GM21825 (cell line): ENCODE measurements around the gene NR2C2.

Experiments
- ATAC-seq: cut with Tn5 transposase; IDR thresholded peaks from one replicate; pipeline ENCODE4 v1.9.1; 2021; ENCODE audit warnings: mild to moderate bottlenecking, moderate library complexity; ENCODE audit not compliant: unreplicated experiment

Gene NR2C2

DNA sequence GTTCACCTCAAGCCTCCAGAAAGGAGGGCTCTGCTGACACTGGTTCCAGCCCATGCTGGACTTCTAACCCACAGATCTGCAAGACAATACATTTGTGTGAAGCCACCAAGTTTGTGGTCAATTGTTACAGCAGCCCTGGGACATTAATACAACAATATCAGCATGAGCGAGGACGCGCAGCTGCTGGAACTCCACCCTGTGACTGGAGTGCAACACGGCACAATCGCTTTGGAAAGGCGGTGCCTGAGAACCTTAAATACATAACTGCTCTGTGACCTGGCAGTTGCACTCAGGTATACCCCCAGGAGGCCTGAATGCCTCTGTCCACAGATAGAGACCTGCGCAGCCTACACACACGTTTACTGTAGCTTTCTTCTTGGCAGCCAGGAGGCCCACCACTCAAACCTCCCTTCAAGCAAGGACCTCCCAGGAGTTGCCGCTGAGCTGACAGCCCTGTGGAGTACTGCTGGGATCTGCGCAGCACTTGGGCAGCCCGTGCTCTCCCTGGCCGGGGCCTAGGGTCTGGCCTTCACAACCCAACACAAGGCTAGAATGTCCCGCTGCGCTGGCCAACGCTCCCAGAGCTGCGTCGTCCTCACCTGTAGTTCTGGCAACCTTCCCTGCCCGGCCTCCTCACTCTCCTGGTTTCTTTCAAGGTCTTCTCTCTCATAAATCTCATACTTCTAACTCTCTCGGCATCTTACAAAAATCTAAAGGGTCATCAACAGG, 109.5 kb downstream of the NR2C2 start:
- no peak for ATAC-seq

DNA sequence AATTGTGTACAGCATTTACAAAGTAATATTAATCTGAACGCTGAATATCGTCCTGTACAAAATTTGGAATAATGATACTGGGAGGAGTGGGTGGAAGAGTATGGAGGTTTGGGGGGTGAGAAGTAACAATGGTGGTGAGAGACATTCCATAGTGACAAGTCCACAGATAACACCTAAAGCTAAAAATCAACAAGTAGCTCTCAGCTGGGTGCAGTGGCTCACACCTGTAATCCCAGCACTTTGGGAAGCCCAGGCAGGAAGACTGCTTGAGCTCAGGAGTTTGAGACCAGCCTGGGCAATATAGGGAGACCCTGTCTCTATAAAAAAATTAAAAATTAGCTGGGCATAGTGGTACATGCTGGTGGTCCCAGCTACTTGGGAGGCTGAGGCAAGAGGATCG, 112.6 kb downstream of the NR2C2 start:
- ATAC-seq, result no peak

DNA sequence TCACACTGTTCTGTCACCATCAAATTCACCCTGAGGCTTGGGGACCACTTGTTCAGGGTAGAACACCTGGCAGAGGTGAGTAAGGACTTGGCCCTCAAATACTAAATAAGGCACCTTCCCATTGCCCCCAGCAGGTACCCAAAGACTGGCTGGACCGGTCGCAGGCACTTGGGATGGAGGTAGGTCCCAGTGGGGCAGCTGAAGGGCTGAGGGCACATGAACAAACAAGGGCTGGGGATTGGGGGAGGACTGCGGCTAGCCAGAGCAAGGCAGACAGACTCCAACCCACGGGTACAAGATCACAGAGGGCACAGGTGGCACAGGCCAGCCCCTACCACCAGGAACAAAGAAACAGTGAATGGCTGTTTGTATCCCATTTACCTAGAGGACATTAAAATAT, 115.9 kb downstream of the NR2C2 start:
- no peak for ATAC-seq

DNA sequence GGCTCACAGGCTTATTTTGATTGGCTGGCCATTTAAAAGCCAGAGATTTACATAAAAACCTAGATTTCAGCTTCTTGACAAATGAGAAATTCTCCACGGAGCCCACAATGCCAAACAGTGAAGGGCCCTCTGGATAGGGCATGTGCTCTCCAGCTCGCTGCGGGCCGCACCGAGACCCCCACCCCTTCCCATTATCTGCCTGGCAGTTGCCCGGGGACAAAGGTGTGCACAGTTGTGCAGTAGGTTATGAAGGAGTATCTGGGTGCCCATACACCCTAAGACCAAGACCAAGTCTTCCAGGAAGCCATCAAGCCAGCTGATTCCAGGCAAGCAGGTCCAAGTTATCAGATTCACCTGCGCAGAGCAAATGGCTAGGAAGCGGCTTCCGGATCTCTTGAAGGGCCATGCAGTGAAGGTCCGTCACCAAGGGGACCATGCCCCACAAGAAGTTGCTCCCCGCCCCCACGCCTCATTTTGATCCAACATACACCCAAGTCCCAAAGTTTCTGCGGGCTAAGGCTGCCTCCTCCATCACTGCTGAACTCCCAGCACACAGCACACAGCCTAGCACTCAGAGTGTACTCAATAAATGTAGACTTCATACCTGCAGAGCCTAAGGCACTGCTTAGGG, 116.4 kb downstream of the NR2C2 start:
- ATAC-seq, result no peak

DNA sequence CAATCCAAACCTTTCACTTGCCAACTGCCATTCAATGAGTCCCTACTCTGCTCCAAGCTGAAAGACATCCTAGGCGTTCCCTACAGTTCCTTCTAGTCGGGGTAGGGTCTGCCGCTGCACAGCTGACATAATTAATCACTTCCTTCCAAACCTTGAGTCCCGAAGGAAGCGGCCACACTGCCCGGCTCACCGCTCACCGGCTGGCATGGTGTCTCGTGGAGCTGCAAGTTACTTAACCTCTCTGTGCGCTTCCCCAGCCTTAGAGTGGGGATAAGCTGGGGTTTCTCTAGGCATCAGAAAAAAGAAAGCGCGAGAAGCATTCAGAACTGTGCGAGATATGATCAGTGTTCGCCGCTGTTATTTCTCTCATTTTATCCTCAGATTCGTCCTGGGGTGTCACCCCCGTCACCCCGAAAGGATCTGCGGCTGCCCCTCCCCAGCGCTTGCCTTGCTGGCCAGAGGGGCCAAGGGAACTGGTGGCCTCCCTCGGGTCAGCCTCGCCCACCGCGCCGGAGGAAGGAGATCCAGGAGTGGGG, 117.0 kb downstream of the NR2C2 start:
- ATAC-seq, result peak; percentile 26

DNA sequence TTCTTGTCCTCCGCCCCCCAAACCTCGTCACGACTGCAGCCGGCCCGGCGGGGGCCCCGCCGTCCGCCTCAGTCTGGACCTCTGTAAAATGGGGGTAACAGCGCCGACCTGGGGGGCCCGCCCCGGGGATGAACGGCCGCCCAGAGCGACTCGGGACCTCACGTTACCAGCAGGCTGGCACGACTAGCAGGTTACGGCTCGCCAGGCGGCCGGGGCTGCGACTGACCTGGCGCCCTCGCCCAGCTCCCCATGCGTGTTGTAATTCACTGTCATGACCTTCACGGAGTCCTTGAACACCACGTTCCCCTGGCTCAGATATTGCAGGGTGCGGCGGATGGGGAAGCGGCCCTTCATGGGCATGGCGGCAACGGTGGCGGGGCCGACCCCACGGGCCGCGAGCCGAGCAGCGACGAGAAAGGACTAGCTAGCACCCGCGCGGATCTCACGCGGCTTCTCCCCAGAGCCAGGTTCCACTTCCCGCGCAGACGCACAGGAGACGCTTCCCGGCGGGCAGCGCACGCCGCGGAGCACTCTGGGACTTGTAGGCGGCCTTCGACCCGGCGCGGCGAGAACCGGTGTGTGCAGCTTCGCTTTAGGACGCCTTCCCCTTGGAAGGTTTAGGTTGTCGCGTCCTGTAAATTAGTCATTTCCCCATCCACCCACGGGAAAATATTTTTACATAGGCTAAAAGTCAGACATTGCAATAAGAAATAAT, 117.6 kb downstream of the NR2C2 start, which contains the start of gene MRPS25:
TSS of gene MRPS25 (minus strand) at position 481 of the 715 bp plus-strand sequence. CDS start at position 360, 121 bp downstream.
- peak; percentile 96 for ATAC-seq

DNA sequence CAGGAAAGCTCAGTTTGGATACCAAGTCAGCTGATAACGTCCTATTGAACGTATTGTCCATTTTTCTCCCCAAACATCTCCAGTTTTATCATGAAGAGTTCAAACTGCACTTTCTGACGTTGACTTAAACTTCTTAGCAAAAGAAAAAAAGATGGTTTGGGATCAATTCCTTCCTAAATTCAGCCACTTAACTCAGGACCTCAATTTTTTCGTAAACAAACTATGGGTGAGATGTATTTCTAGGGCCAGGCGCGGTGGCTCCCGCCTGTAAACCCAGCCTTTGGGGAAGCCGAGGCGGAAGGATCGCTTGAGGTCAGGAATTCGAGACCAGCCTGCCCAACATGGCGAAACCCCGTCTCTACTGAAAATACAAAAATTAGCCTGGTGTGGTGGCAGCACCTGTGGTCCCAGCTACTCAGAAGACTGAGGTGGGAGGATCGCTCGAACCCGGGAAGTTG, 118.2 kb downstream of the NR2C2 start:
- no peak for ATAC-seq

DNA sequence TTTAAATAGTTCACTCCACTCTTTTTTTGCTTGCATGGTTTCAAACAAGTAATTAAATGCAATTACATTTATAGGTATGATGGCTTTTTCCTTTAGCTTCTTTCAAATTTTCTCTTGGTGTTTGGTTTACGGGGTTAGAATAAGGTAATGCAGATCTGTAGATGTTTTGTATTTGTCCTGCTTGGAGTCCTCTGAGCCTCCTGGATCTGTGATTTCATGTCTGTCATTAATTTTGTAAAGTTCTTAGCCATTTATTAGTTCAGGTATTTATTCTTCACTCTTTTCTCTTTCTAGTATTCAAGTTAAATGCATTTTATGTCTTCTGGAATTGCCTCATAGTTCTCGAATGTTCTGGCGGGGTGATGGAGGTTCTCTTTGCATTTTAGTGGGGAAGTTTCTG, 119.1 kb downstream of the NR2C2 start:
- no peak for ATAC-seq

DNA sequence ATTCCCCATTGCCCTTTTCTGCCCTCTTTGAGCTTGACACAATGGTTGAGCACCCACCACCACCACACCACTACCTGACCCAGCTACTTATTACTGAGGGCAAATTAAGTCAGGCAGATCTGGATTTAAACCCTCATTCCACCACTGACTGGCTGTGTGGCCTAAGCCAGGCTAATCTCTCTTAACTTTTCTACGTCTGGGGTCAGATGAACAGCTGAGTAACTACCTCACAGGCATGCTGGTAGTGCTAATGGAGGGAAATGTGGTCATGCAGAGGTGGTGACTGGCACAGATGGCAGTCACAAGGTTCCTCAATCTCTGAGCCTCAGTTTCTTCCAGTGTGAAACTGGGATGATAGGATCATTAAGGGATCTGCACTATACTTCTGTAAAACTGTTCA, 122.1 kb downstream of the NR2C2 start:
- ATAC-seq, result no peak

DNA sequence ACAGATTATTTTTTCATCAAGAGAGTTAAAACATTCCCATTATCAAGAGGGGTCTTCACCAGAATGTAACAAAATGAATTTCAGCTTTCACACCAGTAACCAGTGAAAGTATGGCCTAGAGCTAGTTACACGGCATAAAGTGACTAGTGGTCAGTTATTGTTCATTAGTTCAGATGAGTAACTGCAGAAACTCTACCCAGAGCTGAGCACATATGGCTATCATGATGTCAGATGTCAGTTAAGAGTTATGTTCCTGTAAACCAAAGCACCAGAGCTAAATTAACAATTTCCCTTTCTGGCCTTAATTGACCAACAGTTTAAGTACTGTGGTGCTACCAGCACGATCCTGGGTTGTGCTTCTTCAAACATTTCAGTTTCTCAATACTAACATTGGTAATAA, 124.3 kb downstream of the NR2C2 start:
- ATAC-seq, result no peak

DNA sequence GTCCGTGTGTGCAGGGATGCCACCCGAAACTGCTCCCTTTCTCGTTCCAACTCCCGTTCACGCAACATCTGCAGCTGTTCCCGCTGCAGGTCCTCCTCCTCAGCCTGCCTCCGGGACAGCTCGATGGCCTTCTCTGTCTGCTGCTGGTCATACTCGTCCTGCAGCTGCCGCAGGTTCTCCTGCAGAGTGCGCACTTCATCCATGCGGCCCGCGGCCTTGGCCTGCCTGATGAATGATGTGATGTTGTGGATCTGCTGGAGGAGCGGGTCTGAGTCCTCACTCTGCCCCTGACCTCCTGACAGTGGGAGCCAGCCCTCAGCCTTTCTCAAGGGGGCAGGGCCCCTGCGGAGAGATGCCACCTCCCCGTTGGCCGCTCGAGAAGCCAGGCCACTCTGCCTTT, 127.1 kb downstream of the NR2C2 start:
- no peak for ATAC-seq

DNA sequence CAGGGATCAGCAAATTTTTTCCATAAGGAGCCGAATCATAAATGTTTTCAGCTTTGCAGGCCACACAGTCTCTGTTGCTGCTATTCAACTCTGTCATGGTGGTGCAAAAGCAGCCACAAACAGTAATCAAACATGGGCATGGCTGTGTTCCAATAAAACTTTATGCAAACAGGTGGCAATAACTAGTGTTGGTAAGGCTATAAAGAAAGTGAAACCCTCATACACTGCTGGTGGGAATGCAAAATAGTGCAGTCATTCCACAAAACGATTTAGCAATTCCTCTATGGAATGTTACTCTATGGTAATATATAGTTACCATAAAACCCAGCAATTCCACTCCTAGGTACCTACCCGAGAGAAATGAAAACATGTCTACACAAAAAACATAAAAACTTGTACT, 131.7 kb downstream of the NR2C2 start:
- no peak for ATAC-seq

DNA sequence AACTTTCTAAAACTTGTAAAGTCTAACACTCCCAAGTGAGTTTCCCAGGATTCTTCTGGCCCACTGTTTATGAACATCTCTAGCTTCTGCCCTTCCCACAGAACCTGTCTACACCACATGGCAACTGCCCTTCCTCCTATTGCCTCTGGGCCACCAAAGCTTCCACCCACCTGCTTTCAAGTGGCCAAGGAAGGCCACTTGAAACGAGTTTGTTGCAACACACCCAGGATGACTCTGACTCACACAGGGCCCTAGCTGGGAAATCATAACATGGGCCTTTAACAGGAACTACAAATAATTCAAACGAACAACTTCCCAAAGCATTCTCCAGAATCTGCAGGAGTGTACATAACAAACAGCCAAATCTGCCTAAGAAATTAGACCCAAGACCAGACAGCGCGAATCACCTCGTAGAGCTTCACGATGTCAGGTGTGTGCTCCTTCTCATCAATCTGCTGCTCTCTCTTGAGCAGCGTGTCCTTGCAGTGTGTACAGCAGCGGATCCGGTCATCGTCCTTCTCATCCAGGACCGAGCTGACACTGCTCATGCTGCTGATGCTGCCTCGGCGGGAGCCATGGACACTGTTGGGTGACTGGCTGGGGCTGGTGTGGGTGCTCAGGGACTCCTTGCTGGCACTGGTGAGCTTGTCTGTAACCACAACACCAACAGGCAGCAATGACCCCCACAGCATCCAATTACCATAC, 134.7 kb downstream of the NR2C2 start:
- no peak for ATAC-seq

DNA sequence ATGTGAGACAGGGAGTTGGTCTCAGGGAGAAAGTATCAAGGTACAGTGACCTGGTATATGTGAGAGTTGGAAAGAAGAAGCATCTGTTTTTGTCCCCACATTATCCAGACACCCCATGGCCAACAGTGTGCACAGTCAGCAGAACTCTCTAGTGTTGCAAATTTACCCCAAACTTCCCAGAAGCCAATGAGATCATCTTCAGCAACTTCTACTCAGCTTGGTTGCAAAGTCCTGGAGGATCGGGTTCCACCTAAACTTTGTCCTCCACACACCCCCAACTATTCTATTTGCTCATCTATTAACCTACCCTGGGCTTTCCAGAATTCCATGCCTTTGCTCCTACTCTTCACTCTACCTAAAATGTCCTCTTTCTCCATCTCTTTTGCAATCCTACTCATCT, 135.9 kb downstream of the NR2C2 start:
- no peak for ATAC-seq

DNA sequence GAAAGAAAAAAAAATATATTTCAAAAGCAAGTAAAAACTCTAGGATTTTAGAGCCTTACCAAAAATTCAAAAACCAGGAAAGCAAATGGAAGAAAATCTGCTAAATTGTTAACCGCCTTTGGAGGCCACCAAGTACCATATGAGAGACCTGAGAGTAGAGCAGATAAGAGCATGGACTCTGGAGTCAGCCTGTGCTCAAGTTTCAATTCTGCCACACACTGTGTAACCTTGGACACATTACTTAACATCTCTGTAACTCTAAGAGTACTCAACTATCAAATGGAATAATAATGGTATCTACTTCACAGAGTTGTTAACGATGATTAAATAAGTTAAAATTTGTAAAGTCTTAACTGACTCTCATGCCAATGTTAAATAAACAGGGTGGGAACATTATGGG, 138.9 kb downstream of the NR2C2 start:
- no peak for ATAC-seq

DNA sequence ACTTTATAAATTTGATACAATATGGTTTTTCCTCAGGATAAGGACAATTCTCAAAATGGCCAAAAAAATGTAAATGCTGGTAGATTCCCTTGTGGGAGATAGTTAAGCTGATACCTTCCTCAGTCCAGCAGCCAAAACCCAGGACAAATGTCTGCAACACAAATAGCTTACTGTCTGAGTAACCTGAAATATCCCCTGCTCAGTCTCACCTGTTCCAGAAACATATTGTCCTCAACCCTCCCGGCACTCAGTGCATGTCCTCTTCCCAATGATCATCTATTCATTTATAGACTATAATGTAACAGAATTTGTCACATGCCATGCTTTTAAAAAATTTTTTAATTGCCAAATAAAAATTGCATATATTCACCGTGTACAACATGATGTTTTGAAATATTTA, 139.3 kb downstream of the NR2C2 start:
- ATAC-seq, result no peak

DNA sequence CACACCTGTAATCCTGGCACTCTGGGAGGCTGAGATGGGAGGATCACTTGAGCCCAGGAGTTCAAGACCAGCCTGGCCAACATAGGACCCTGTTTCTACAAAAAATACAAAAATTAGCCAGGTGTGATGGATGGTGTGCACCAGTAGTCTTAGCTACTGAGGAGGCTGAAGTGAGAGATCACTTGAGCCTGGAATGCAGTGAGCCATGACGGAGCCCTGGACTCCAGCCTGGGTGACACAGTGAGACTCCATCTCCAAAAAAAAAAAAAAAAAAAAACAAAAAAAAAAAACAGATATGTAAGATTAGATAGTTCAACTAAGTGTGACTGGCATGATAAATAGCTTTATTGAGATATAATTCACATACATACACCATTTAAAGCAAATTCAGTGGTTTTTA, 141.8 kb downstream of the NR2C2 start:
- no peak for ATAC-seq

DNA sequence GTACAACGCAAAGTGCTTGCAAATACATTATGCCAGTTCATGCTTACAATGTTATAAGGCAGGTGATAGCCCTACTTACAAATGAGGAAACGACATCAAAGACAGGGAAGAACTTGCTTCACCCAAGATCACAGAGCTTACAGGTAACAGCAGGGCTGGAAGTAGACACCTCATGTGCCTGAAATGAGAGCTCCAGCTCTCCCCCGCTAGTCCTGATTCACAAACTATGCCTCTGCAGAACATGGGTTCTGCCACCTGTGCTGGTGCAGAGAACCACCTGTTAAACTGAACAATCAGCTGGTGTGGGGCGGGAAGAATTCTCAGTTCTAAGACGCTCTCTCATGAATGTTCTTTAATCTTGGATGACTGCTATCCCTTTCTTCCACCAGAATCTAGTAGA, 144.2 kb downstream of the NR2C2 start:
- no peak for ATAC-seq

DNA sequence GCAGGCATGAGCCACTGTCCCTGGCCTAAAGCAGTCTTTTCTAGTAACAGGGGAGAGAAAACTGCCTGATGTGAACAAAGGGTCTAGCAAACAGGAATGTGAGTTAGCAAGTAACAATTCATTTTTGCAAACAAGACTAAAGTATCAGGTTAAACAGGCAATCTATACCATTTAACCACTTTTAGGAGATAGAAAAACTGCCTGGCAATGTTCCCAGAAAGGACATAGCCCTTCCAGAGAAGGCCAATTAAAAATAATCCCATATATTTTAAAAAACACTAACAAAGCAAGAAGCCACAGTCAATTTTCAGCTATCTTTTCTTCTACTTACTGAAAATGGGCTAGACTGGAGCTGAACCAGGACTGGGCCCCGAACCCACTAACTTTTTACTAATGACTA, 145.3 kb downstream of the NR2C2 start:
- no peak for ATAC-seq

DNA sequence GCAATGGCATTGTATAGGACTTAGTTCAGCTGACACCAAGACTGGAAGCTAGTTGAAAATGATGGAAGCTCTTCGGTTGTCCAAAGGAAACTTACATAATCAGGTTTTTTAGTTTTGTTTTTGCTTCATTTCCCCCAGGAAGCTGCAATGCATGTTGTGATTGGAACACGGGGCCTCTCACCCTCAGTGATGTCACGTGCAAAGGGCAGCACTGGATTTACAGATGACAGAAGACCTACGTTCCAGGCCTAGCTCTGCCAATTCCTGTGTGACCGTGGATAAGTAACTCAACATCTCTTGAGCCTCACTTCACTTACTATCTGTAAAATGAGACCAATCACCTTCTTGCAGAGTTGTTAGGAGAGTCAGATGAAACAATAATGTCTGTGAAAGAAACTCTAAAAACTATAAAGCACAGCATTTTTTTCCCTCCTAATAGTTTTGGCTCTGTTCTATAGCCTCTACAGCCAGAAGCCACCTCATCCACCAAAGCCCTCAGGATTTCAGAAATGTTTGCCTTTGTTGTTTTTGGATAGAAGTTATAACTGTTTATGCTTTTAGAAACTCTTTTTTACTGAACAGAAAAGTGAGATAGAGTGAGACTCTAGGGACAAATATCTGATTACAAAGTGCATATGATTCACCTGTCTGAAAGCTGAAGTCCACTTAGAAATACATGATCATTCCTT, 146.9 kb downstream of the NR2C2 start:
- ATAC-seq, result no peak

DNA sequence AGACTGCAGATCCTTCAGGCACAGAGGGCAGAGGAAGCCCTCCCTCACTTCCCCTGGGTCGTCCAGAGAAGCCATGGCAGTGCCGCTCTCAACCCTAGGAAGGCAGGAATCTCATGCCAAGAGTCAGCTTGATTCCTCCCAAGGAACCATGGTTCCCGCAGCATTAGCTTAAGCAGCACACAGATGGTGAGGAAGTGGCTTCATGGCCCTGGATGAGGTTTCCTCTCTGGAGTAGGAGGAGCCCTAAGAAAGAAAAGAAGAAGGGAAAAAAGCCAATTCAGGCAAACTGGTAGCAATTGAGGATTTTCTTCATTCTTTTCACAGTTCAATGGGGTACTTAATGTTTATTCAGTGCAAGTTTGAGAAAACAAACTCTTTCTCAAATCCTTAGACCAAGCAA, 148.7 kb downstream of the NR2C2 start:
- ATAC-seq, result no peak
